ENCODE measurements around the gene LYG2. TPM values are rescaled to one million over a fixed set of nuclear protein-coding genes. Genes with fewer than 3 reads are reported as not detected.

The LYG2 gene
- total RNA-seq, 1 donor from 2014 or later, result not detected

DNA sequence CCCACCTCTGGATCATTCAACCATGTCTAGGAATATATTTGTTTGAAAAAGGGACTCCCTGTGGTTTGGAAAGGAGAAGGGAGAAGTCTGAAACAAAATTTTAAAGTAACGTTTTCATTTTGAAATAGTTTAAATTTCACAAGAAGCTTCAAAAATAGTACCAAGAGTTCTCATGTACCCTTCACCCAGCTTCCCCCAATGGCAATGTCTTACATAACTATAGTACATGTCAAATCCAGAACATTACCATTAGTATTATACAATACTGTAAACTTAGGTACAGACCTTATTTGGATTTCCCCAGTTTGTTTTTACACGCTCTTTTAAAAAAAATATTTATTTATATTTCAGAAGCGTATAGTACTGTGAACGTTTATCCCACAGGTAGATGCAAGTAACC lies 4.0 kb upstream of the LYG2 start:
- Mint-ChIP-seq H3K4me3 (ENCODE audit: low read depth) (no peak overlapping the region), H3K36me3 (ENCODE audit: insufficient read depth) (no peaks in the 10 kb centered on the region), H3K27me3 (no peaks in the 10 kb centered on the region), H3K4me1 (ENCODE audit: low read depth) (no peaks in the 10 kb centered on the region), H3K9me3 (ENCODE audit: low read depth) (no peaks in the 10 kb centered on the region), H3K27ac (no peak overlapping the region)
- TF ChIP-seq, protein P1, sequence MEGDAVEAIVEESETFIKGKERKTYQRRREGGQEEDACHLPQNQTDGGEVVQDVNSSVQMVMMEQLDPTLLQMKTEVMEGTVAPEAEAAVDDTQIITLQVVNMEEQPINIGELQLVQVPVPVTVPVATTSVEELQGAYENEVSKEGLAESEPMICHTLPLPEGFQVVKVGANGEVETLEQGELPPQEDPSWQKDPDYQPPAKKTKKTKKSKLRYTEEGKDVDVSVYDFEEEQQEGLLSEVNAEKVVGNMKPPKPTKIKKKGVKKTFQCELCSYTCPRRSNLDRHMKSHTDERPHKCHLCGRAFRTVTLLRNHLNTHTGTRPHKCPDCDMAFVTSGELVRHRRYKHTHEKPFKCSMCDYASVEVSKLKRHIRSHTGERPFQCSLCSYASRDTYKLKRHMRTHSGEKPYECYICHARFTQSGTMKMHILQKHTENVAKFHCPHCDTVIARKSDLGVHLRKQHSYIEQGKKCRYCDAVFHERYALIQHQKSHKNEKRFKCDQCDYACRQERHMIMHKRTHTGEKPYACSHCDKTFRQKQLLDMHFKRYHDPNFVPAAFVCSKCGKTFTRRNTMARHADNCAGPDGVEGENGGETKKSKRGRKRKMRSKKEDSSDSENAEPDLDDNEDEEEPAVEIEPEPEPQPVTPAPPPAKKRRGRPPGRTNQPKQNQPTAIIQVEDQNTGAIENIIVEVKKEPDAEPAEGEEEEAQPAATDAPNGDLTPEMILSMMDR (IDR thresholded peaks at IDR 0.05; ENCODE audit: unreplicated experiment), result no peak
- no peak for DNase-seq (ENCODE audit: low spot score, unreplicated experiment)

DNA sequence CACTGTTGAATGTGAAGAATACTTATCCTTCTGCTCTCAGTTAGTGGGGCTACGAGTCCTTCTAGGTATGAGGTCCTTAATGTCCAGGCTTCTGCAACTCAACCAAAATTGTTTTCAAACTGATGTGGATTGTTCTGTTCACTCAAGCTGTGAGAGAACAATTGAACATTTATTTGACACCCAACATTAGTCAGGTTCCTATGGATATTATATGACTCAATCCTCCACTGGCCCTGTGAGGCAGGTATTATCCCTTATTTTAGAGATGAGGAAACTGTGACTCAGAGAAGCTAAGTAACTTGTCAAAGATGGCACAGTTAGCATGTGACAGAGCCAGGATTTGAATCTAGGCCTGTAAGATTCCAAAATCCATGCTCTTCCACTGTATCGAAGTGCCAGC lies 1.2 kb upstream of the LYG2 start:
- DNase-seq (ENCODE audit: low spot score, unreplicated experiment), result no peak

DNA sequence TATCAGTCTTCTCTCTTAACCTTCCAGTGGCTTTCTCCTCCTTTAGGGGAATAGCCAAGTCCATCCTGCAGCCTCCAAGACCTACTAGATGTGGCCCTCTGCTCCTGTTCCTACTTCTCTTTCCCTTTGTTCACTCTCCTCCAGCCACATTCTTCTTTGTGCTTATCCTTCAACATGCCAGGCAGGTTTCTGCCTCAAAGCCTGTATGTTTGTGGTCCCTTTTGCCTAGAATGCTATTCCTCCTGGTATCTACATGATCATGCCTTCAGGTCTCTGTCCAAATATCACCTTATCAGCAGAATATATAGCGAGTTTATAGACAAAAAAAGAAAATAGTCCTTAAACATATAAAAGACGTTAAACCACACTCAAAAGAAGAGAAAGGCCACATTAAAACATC lies 5.5 kb downstream of the LYG2 start:
- peaks cover 12% of the 10 kb centered on the region for H3K9me3 Mint-ChIP-seq (ENCODE audit: low read depth)
- H3K4me1 Mint-ChIP-seq (ENCODE audit: low read depth), result no peaks in the 10 kb centered on the region
- DNase-seq (ENCODE audit: low spot score, unreplicated experiment), result no peak
- no peak overlapping the region for H3K4me3 Mint-ChIP-seq (ENCODE audit: low read depth)
- H3K36me3 Mint-ChIP-seq (ENCODE audit: insufficient read depth), result peaks cover 3% of the 10 kb centered on the region
- H3K27ac Mint-ChIP-seq, result no peak overlapping the region
- TF ChIP-seq, protein P1 (IDR thresholded peaks at IDR 0.05; ENCODE audit: unreplicated experiment), result no peak
- H3K27me3 Mint-ChIP-seq, result no peaks in the 10 kb centered on the region

More for the DNA sequence above, 1.2 kb upstream of the LYG2 start:
- H3K9me3 Mint-ChIP-seq (ENCODE audit: low read depth), result peaks cover 4% of the 10 kb centered on the region
- no peak overlapping the region for H3K4me3 Mint-ChIP-seq (ENCODE audit: low read depth)
- H3K36me3 Mint-ChIP-seq (ENCODE audit: insufficient read depth), result peaks cover 1% of the 10 kb centered on the region
- TF ChIP-seq, protein P1 (IDR thresholded peaks at IDR 0.05; ENCODE audit: unreplicated experiment), result no peak
- H3K4me1 Mint-ChIP-seq (ENCODE audit: low read depth), result no peaks in the 10 kb centered on the region
- H3K27ac Mint-ChIP-seq, result no peak overlapping the region
- no peaks in the 10 kb centered on the region for H3K27me3 Mint-ChIP-seq

DNA sequence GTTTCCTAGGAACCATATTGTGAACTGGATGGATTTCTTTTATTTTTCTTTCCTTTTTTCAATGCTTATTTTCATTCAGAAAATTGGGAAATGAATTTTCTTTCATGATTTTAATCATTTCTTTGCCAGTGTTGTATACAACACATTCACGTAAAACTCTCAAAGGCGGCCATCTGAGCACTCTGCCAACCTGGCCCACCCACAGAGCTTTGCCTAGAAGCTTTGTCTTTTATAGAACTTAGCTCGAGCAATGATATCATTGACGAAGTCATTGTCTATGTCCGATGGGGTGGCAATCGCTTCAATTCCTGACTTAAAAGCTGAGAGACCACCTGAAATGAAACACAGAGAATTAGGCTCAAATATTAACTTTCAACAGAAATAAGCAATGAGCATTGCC lies 13.3 kb downstream of the LYG2 start:
- Mint-ChIP-seq H3K9me3 (ENCODE audit: low read depth) (no peaks in the 10 kb centered on the region), H3K27ac (no peak overlapping the region), H3K4me1 (ENCODE audit: low read depth) (no peaks in the 10 kb centered on the region), H3K27me3 (no peaks in the 10 kb centered on the region), H3K4me3 (ENCODE audit: low read depth) (no peak overlapping the region), H3K36me3 (ENCODE audit: insufficient read depth) (no peaks in the 10 kb centered on the region)
- no peak for DNase-seq (ENCODE audit: low spot score, unreplicated experiment)
- TF ChIP-seq, protein P1 (IDR thresholded peaks at IDR 0.05; ENCODE audit: unreplicated experiment), result no peak

DNA sequence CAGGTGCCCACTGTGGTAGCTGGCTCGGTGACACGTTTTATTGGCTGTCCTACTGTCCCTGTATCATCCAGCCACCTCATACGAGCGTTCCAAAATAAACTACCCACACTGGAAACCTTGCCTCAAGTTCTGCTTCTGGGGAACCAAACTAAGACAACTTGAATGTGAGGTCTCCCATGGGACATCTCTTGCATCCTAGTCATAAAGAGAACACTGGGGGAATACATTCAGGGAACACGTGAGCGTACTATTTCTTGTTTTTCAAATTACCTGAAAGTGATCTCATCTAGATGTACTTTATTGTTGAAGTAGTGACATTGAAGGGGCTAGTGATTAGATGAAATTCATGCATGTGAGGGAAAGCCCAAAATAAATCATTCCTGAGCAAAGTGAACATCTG lies 15.0 kb downstream of the LYG2 start:
- no peaks in the 10 kb centered on the region for H3K27me3 Mint-ChIP-seq
- TF ChIP-seq, protein P1 (IDR thresholded peaks at IDR 0.05; ENCODE audit: unreplicated experiment), result no peak
- H3K27ac Mint-ChIP-seq, result no peak overlapping the region
- no peak for DNase-seq (ENCODE audit: low spot score, unreplicated experiment)
- H3K9me3 Mint-ChIP-seq (ENCODE audit: low read depth), result no peaks in the 10 kb centered on the region
- no peak overlapping the region for H3K4me3 Mint-ChIP-seq (ENCODE audit: low read depth)
- H3K4me1 Mint-ChIP-seq (ENCODE audit: low read depth), result no peaks in the 10 kb centered on the region
- H3K36me3 Mint-ChIP-seq (ENCODE audit: insufficient read depth), result no peaks in the 10 kb centered on the region
